SK-N-SH (cell line): Measurements from ENCODE around the gene TCF15. TPM values are rescaled to one million over a fixed set of nuclear protein-coding genes. Genes with fewer than 3 reads are reported as not detected.

Source experiments
- CTCF ChIA-PET: fragments of 300-600, 350-600 bp; formaldehyde crosslinking; extraction: SDS; loops from one replicate; lab custom pipeline; 2021; lab: Yijun Ruan, JAX
- POLR2A ChIA-PET: fragments of 350-600 bp; sonication (Branson Sonifier 250); formaldehyde crosslinking; extraction: SDS; loops from one replicate; lab custom pipeline; 2020; ENCODE audit warnings: antibody characterized with exemption, inconsistent platforms; lab: Yijun Ruan, JAX
- DNase-seq: peaks from one replicate; pipeline ENCODE4 v3.0.0; 2012
- H2AFZ ChIP-seq: fragments of 200-600 bp; sonication (generic); 2 replicates; pipeline ENCODE4 v1.8.1; 2016; ENCODE audit warnings: antibody characterized with exemption, mild to moderate bottlenecking, low read depth
- H3F3A ChIP-seq: fragments of 200-600 bp; sonication (generic); replicated peaks from 2 replicates; pipeline ENCODE3; 2016; ENCODE audit warnings: antibody characterized with exemption, mild to moderate bottlenecking; ENCODE audit not compliant: insufficient read depth
- H3K27ac ChIP-seq, 2 experiments: fragments of 200-500 bp in 1 of 2; fragments of 200-600 bp in 1 of 2; sonication (Bioruptor generic) in 1 of 2; sonication (generic), shearing (Covaris generic) in 1 of 2; 2 replicates each; pipeline versions ENCODE4 v1.5.1 to v1.6.1; 2014 to 2016; ENCODE audit warnings: low read depth in 2 of 2, inconsistent platforms in 1 of 2, low read length in 1 of 2, mild to moderate bottlenecking in 1 of 2, mixed read lengths in 1 of 2
- H3K27me3 ChIP-seq: fragments of 200-600 bp; sonication (generic), shearing (Covaris generic); 2 replicates; pipeline ENCODE4 v1.6.1; 2016; ENCODE audit warnings: mixed run types; ENCODE audit not compliant: insufficient read depth
- H3K36me3 ChIP-seq, 2 experiments: fragments of 200-500 bp in 1 of 2; fragments of 200-600 bp in 1 of 2; sonication (Bioruptor generic) in 1 of 2; sonication (generic) in 1 of 2; replicated peaks in 1 of 2; 2 replicates each; pipeline versions ENCODE3 to v1.5.1; 2014 to 2016; ENCODE audit warnings: low read length in 1 of 2, mild to moderate bottlenecking in 1 of 2; ENCODE audit not compliant: insufficient read depth in 2 of 2, control insufficient read depth in 1 of 2
- H3K4me1 ChIP-seq, 2 experiments: fragments of 200-500 bp in 1 of 2; fragments of 200-600 bp in 1 of 2; sonication (Bioruptor generic) in 1 of 2; sonication (generic), shearing (Covaris generic) in 1 of 2; 2 replicates each; pipeline versions ENCODE4 v1.5.1 to v1.6.1; 2014 to 2016; ENCODE audit warnings: low read depth in 1 of 2, low read length in 1 of 2, mixed run types in 1 of 2; ENCODE audit not compliant: insufficient read depth in 2 of 2, control insufficient read depth in 1 of 2
- H3K4me2 ChIP-seq: fragments of 200-600 bp; sonication (generic), shearing (Covaris generic); 2 replicates; pipeline ENCODE4 v1.6.1; 2017; ENCODE audit warnings: mixed run types
- H3K4me3 ChIP-seq, 2 experiments: fragments of 200-500 bp in 1 of 2; fragments of 200-600 bp in 1 of 2; sonication (Bioruptor generic) in 1 of 2; sonication (generic), shearing (Covaris generic) in 1 of 2; 2 replicates each; pipeline versions ENCODE4 v1.5.1 to v1.8.1; 2014 to 2016; ENCODE audit warnings: low read depth in 2 of 2, inconsistent platforms in 1 of 2, low read length in 1 of 2, mild to moderate bottlenecking in 1 of 2, mixed read lengths in 1 of 2, moderate library complexity in 1 of 2
- H3K79me2 ChIP-seq: fragments of 200-600 bp; sonication (generic); 2 replicates; pipeline ENCODE4 v1.8.1; 2017; ENCODE audit warnings: mild to moderate bottlenecking; ENCODE audit not compliant: insufficient read depth
- H3K9ac ChIP-seq: fragments of 200-600 bp; sonication (generic); 2 replicates; pipeline ENCODE4 v1.6.1; 2017; ENCODE audit warnings: mixed run types
- H3K9me2 ChIP-seq: fragments of 200-600 bp; sonication (generic); 2 replicates; pipeline ENCODE4 v1.6.1; 2017; ENCODE audit warnings: mixed run types
- H3K9me3 ChIP-seq: fragments of 200-600 bp; sonication (generic); 2 replicates; pipeline ENCODE4 v1.6.1; 2017; ENCODE audit warnings: mixed run types, mild to moderate bottlenecking, moderate library complexity
- H4K20me1 ChIP-seq: fragments of 200-600 bp; sonication (generic); 2 replicates; pipeline ENCODE4 v1.6.1; 2017; ENCODE audit warnings: mild to moderate bottlenecking, mixed run types; ENCODE audit not compliant: insufficient read depth
- CTCF ChIP-seq: fragments of 200-600 bp; sonication (generic); IDR thresholded peaks from 2 replicates; pipeline ENCODE4 v1.6.1; 2017; ENCODE audit warnings: antibody characterized with exemption, mild to moderate bottlenecking, moderate library complexity
- ELF1 ChIP-seq: IDR thresholded peaks from 2 replicates; pipeline ENCODE4 v1.4.0; 2012
- FOSL2 ChIP-seq: IDR thresholded peaks from 2 replicates; pipeline ENCODE4 v1.4.0; 2012; ENCODE audit warnings: low read depth, mild to moderate bottlenecking, moderate library complexity, borderline replicate concordance
- FOXM1 ChIP-seq: IDR thresholded peaks from 2 replicates; pipeline ENCODE4 v1.4.0; 2012; ENCODE audit warnings: low read depth, mild to moderate bottlenecking
- JUND ChIP-seq: IDR thresholded peaks from 2 replicates; pipeline ENCODE4 v1.4.0; 2012
- MEF2A ChIP-seq: IDR thresholded peaks from 2 replicates; pipeline ENCODE4 v1.4.0; 2012; ENCODE audit warnings: low read depth, borderline replicate concordance
- MXI1 ChIP-seq: IDR thresholded peaks from 2 replicates; pipeline ENCODE4 v1.6.1; 2012; ENCODE audit warnings: mild to moderate bottlenecking, low read depth, low read length, improper control_type of control experiment
- NFIC ChIP-seq: IDR thresholded peaks from 2 replicates; pipeline ENCODE4 v1.4.0; 2012; ENCODE audit warnings: borderline replicate concordance
- RAD21 ChIP-seq: IDR thresholded peaks from 2 replicates; pipeline ENCODE4 v1.6.1; 2012; ENCODE audit warnings: mild to moderate bottlenecking, low read length
- RCOR1 ChIP-seq: fragments of 150-350 bp; IDR thresholded peaks from 2 replicates; pipeline ENCODE4 v1.6.1; 2017; ENCODE audit warnings: antibody characterized with exemption, low read length
- RXRA ChIP-seq: IDR thresholded peaks from 2 replicates; pipeline ENCODE4 v1.4.0; 2012; ENCODE audit warnings: low read depth, mild to moderate bottlenecking, borderline replicate concordance
- SIN3A ChIP-seq: IDR thresholded peaks from 2 replicates; pipeline ENCODE4 v1.6.1; 2012; ENCODE audit warnings: low read depth, mild to moderate bottlenecking, low read length, moderate library complexity, borderline replicate concordance
- SMC3 ChIP-seq: IDR thresholded peaks from 2 replicates; pipeline ENCODE4 v1.6.1; 2012; ENCODE audit warnings: low read depth, low read length, improper control_type of control experiment
- TCF12 ChIP-seq: IDR thresholded peaks from 2 replicates; pipeline ENCODE4 v1.4.0; 2012
- USF1 ChIP-seq: IDR thresholded peaks from 2 replicates; pipeline ENCODE4 v1.4.0; 2012; ENCODE audit warnings: low read depth, borderline replicate concordance
- USF2 ChIP-seq: fragments of 150-350 bp; IDR thresholded peaks from 2 replicates; pipeline ENCODE4 v1.6.1; 2017; ENCODE audit warnings: antibody characterized with exemption, low read length, low read depth, borderline replicate concordance
- ZBTB33 ChIP-seq: IDR thresholded peaks from 2 replicates; pipeline ENCODE4 v1.4.0; 2012; ENCODE audit warnings: low read depth, borderline replicate concordance
- WGBS: methylation state at CpG from one replicate; pipeline ENCODE4 v1.1.6; 2017; ENCODE audit warnings: low lambda C conversion rate; 5-methylcytosine and 5-hydroxymethylcytosine counted together
- polyA plus RNA-seq, 3 experiments: library from polyadenylated mRNA; depleted of rRNA; stranded (reverse); fragments of >200 nt; gene quantifications; 2 replicates each; pipeline ENCODE4 v1.2.3, GENCODE V29; 2012
- TF ChIP-seq, protein P1 (sequence below): IDR thresholded peaks from 2 replicates; pipeline ENCODE4; 2012
- TF ChIP-seq, protein P2 (sequence below): IDR thresholded peaks from 2 replicates; pipeline ENCODE4 v1.6.1; 2012; ENCODE audit warnings: mild to moderate bottlenecking, low read depth, low read length, moderate library complexity

The TCF15 gene
- polyA plus RNA-seq, 1 of the 3 experiments (the other 2 are of a cell fraction): not detected

- WGBS: 29% methylated on average over 3 of the region's 4 CpGs
- POLR2A ChIA-PET: no interaction called here
- Histone ChIP-seq H3K9ac (no peak overlapping the region), H3K4me1 (no peaks in the 10 kb centered on the region)
- TF ChIP-seq RAD21: no peak
- TF ChIP-seq JUND: no peak
- TF ChIP-seq TCF12: no peak
- TF ChIP-seq USF2: no peak
- TF ChIP-seq, protein P1, sequence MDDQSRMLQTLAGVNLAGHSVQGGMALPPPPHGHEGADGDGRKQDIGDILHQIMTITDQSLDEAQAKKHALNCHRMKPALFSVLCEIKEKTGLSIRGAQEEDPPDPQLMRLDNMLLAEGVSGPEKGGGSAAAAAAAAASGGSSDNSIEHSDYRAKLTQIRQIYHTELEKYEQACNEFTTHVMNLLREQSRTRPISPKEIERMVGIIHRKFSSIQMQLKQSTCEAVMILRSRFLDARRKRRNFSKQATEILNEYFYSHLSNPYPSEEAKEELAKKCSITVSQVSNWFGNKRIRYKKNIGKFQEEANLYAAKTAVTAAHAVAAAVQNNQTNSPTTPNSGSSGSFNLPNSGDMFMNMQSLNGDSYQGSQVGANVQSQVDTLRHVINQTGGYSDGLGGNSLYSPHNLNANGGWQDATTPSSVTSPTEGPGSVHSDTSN: no peak
- TF ChIP-seq NFIC: no peak
- TF ChIP-seq FOSL2: no peak
- TF ChIP-seq RCOR1: no peak
- no peak for TF ChIP-seq FOXM1
- no peak for TF ChIP-seq ZBTB33
- no peak for TF ChIP-seq MEF2A
- TF ChIP-seq SIN3A: no peak
- TF ChIP-seq, protein P2, sequence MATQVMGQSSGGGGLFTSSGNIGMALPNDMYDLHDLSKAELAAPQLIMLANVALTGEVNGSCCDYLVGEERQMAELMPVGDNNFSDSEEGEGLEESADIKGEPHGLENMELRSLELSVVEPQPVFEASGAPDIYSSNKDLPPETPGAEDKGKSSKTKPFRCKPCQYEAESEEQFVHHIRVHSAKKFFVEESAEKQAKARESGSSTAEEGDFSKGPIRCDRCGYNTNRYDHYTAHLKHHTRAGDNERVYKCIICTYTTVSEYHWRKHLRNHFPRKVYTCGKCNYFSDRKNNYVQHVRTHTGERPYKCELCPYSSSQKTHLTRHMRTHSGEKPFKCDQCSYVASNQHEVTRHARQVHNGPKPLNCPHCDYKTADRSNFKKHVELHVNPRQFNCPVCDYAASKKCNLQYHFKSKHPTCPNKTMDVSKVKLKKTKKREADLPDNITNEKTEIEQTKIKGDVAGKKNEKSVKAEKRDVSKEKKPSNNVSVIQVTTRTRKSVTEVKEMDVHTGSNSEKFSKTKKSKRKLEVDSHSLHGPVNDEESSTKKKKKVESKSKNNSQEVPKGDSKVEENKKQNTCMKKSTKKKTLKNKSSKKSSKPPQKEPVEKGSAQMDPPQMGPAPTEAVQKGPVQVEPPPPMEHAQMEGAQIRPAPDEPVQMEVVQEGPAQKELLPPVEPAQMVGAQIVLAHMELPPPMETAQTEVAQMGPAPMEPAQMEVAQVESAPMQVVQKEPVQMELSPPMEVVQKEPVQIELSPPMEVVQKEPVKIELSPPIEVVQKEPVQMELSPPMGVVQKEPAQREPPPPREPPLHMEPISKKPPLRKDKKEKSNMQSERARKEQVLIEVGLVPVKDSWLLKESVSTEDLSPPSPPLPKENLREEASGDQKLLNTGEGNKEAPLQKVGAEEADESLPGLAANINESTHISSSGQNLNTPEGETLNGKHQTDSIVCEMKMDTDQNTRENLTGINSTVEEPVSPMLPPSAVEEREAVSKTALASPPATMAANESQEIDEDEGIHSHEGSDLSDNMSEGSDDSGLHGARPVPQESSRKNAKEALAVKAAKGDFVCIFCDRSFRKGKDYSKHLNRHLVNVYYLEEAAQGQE: no peak
- TF ChIP-seq MXI1: no peak
- TF ChIP-seq ELF1: no peak
- TF ChIP-seq USF1: no peak
- TF ChIP-seq RXRA: no peak
- no peak for TF ChIP-seq CTCF
- no peak for TF ChIP-seq SMC3
- TF ChIP-seq, all 33 proteins: peak for 0
- Histone ChIP-seq H3K79me2 (no peaks in the 10 kb centered on the region), H3K4me3 (no peak overlapping the region), H3K36me3 (no peaks in the 10 kb centered on the region), H3K27ac (no peak overlapping the region), H3K9me2 (no peaks in the 10 kb centered on the region), H3K9me3 (no peaks in the 10 kb centered on the region), H3K27me3 (no peaks in the 10 kb centered on the region), H3K4me2 (no peak overlapping the region), H3F3A (no peaks in the 10 kb centered on the region), H4K20me1 (no peaks in the 10 kb centered on the region), H2AFZ (no peak overlapping the region)
- no peak for DNase-seq
- CTCF ChIA-PET: interaction anchor here (1.1 to 4.9 kb wide), 3 partner anchors 16 to 116 kb away, joined by 3 to 23 read pairs (median 4); no protein-coding TSS in a partner anchor
Observed at GRCh38 chr20:623021-623420, 12.9 kb upstream of the TCF15 start.
